Right ventricle myocardium inferior (tissue), 1 donor: ENCODE data around the gene RPP14. TPM values are rescaled to one million over a fixed set of nuclear protein-coding genes. Genes with fewer than 3 reads are reported as not detected.
"Not testable (repeated sequence)": the region's sequence is repeated elsewhere in the genome, so short reads cannot be mapped to it uniquely, and the experiment has no call there.

Experiments
- ATAC-seq: fragments of 200-7000 bp; cut with Tn5 transposase; one replicate; pipeline ENCODE4 v1.9.1; 2020; ENCODE audit warnings: mild to moderate bottlenecking, moderate library complexity
- DNase-seq: peaks from one replicate; pipeline ENCODE4 v3.0.0; 2021; ENCODE audit errors: missing footprints
- intact Hi-C: fragments of 100-400 bp; cut with DNase I; formaldehyde crosslinking; loops from one replicate; pipeline ENCODE4 v1.11.0; 2022
- long read RNA-seq: library from polyadenylated mRNA; unstranded; transcript quantifications from one replicate; pipeline ENCODE4 v2.0.0, GENCODE V29; 2021
- total RNA-seq: library from RNA; stranded (reverse); fragmentation: NEBNext Ultra II Directional; extraction: Animal tissue kit (Norgen Biotek cat#: 25700); gene quantifications from one replicate; pipeline ENCODE4 v1.2.1, GENCODE V29; 2021
- donor health status: DM: no; HTN: yes; CAD: no; lungs with severe emphysema.

The RPP14 gene
- total RNA-seq = 23.2 TPM
- long read RNA-seq, full-length matches to known transcripts = 10 of 11 reads
- long read RNA-seq, partial matches to known transcripts = 0 of 11 reads
- long read RNA-seq, other reads (novel, unspliced or antisense) = 1 of 11 reads

DNA sequence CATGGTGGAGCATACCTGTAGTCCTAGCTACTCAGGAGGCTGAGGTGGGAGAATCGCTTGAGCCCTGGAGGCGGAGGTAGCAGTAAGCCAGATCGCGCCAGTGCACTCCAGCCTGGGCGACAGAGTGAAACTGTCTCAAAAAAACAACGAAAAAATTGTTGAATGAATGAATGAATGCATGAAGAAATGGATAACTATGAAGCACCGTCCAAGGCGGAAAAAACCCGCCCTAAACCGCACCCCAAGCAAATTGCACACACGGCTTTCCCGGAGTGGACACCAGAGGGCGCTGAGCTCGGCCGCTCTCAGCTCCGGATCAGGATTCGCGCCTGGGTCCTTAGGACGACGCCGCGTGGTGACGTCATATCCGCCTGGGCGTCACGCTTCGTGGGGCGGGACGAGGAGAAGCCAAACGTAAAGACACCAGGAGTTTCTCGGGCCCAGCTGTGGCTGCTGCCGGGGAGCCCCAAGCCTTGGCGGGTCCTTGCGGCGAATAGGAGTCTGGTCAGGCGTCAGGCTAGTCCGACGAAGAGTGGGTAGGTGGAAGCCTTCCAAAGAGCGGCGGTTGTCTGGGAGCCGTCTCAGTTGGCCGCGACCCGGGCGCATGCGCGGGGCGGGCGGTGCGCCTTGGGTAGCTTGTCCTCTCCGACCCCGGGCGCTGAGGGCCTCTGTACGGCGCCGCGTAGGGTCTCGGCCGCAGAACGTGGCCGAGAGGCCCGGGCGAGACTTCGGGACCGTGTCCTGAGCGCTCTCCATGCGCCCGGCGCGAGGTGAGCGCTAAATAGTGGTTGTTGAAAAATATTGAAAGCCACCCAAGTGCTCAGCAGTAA is at the start of gene RPP14, which contains the start of gene HTD2:
TSS of gene RPP14 (plus strand) at position 364 of the 830 bp plus-strand sequence. CDS start 4,085 bp downstream, outside the sequence.
TSS of gene HTD2 (plus strand) at position 639 of the 830 bp plus-strand sequence. CDS start 11,094 bp downstream, outside the sequence.
- intact Hi-C loops = loop anchor here (5.0 kb wide), 3 partner anchors 186 to 321 kb away; partner anchors contain the start of gene KCTD6
- DNase-seq = peak; percentile 100

DNA sequence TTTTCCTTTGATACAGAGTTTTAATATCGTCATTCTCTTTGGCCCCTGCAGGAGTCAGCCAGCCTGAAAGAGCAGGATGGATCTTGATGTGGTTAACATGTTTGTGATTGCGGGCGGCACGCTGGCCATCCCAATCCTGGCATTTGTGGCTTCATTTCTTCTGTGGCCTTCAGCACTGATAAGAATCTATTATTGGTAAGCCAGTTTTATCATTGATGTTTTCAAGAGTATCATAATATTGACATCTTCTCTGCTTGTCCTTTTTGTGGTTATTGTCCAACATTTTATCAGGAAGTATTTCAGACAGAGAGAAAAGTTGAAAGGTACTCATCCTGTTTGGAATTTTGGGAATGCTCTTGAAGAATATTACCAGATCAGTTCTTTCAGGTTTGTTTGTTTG is 49.5 kb upstream of the RPP14 start:
- intact Hi-C loops = no loop called here
- no peak for DNase-seq
- no peak for ATAC-seq

More for the DNA sequence above, at the start of gene RPP14, which contains the start of gene HTD2:
- peak; percentile 96 for ATAC-seq

DNA sequence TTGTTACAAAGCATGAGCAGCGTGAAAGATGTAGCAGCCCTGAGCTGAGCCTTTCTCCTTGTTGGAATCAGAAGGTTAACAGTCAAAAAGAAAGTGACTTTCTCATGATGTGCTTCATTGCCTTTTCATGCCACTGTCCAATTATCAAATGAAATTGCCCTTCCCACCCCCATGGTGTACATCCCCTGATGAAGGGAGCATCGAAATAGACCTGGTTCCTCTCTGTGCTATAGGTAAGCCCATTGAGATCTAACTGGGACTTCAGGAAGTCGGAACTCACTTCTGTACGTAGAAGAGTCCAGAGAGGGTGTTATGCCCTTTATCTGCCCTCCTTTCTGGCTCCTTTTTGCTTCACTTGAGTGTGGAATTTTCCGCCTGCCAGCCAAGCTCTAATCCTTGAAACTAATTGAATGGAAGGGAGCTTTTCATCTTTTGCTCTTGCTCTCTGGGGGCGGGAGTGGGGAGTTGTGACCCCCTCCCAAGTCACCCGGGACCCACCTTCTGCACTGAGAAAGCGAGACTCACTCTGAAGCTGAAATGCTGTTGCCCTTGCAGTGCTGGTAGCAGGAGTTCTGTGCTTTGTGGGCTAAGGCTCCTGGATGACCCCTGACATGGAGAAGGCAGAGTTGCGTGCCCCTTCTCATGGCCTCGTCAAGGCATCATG is 47.5 kb upstream of the RPP14 start:
- intact Hi-C loops = no loop called here
- ATAC-seq (no peak), DNase-seq (no peak)

DNA sequence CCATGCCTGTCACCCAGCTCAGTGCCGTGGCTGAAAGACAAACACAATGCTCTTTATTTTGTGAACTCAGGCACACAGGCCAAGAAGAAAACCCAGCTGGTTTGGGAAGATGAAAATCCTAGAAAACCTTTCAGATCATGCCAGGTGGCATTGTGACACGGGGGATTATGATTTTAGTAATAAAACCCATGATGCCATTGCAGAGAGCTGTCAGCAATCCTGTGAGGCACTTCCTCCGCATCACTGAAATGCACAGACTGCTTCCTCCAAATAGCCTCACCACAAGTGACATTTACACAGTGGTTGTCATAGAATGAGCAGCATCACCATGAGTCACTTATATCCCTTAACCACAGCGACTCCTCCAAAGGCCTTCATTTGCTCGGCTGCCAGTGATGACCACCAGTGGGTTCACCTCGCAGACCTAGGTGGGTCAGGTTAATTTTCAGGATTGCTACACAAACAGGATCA is 45.7 kb upstream of the RPP14 start:
- intact Hi-C loops = no loop called here

DNA sequence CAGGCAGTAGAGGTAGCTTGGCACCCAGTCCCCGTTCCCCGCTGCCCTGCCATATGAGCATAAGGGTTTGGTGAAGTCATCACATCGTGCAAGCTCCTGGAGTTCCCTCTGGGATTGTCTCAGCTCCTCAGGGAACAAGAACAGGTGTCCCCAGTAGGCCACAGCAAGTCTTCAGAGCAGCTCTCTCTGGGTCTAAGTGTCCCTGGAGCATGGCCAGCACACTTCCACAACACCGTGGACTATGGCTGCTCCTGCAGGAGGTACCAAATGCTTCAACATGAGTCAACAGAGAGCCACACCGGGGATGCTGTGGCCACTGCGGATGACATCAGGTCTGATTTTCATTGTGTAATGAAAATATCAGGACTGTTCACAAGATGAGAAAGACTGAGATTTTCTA is 45.3 kb upstream of the RPP14 start:
- no peak for ATAC-seq
- no peak for DNase-seq
- intact Hi-C loops = no loop called here

More for the DNA sequence above, 45.7 kb upstream of the RPP14 start:
- DNase-seq = no peak
- ATAC-seq = no peak

DNA sequence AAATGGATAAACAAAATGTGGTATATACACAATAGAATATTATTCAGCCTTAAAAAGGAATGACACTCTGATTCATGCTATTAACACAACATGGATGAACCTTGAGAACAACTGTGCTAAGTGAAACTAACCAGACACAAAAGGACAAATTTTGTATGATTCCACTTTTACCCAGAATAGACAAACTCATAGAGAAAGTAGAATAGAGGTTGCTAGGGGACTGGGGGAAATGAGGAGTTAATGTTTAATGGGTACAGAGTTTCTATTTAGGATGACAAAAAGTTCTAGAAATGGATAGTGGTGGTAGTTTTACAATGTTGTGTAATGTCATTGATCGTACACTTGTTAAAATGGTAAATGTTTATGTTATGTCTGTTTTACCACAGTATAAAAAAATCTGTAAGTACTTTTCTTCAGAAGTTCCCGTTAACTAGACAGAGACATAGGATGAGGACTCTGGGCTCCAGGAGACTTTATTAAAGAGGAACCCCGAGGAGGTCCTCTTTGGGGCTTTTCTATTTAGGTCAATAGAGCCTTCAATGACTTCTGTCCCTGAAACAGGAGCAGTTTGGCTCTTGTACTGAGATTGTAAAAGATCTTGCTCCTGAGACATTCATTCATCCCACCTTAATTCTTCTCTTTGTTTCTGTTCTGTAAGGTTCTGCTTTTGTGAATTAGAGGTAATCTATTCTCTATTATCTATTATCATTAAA is 43.9 kb upstream of the RPP14 start:
- intact Hi-C loops = no loop called here
- ATAC-seq = no peak
- DNase-seq = no peak

DNA sequence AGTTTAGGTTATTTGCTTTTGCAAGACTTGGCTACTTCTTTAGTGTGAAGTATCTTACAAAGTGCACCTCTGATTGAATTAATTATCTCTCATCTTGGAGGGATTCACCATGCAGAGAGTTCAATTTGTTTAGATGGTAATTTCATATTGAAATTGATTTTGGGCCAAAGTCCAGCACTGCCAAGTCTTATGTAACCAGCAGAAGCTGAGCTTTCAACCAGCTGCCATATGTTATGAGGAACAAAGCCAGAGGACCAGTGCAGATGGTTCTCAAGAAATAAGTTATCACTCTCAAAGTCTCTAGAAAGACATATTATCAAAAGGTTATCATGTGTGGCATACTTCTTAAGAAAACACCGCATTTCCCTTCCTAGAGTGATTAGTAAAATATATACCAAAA is 39.5 kb upstream of the RPP14 start:
- intact Hi-C loops = no loop called here
- DNase-seq = no peak
- ATAC-seq = no peak

DNA sequence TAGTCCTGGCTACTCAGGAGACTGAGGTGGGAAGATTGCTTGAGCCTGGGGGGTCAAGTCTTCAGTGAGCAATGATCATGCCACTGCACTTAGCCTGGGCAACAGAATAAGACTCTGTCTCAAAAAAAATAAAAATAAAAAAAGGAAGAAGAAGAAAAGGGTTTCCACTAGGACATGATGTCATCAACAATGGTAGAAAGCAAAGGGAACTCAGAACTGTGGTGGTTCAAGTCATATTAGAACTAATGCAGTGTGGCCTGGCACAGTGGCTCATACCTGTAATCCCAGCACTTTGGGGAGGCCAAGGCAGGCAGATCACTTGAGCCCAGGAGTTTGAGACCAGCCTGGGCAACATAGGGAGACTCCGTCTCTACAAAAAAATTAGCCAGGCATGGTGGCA is 38.5 kb upstream of the RPP14 start:
- DNase-seq, intact Hi-C loops, ATAC-seq: not testable (repeated sequence)

DNA sequence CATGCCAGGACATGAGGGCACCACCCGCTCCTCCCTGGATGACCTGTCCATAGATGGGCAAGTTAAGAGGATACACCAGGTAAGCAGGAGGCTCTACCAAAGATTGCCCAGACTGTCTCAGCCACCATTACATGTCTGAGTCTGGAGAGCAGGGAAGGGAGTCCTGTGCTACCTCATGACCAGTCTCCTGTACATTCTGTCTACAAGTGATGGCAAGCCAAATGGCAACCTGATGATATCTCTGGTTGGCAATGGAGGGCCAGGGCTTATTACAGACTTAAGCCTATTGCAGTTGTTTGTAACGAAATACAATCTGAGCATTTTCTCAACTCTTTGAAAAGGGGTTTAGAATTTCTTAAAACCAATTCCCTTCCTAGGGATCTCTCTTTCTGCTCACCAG is 36.7 kb upstream of the RPP14 start:
- ATAC-seq = no peak
- intact Hi-C loops = no loop called here
- no peak for DNase-seq

DNA sequence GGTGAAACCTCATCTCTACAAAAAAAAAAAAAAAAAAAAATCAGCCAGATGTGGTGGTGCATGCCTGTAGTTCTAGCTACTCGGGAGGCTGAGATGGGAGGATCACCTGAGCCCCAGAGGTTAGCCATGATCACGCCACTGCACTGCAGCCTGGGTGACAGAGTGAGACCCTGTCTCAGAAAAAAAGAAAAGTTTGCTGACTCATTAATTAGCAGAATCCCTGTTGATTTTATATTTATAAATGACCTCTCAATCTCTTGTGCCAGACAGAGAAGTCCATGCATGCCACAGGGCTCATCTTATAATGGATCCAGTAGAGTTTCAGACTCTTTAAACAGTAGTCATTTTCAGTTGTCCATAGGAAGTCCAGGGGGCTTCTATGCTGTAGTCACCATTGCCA is 35.6 kb upstream of the RPP14 start:
- ATAC-seq (no peak), DNase-seq (no peak)
- intact Hi-C loops = no loop called here

DNA sequence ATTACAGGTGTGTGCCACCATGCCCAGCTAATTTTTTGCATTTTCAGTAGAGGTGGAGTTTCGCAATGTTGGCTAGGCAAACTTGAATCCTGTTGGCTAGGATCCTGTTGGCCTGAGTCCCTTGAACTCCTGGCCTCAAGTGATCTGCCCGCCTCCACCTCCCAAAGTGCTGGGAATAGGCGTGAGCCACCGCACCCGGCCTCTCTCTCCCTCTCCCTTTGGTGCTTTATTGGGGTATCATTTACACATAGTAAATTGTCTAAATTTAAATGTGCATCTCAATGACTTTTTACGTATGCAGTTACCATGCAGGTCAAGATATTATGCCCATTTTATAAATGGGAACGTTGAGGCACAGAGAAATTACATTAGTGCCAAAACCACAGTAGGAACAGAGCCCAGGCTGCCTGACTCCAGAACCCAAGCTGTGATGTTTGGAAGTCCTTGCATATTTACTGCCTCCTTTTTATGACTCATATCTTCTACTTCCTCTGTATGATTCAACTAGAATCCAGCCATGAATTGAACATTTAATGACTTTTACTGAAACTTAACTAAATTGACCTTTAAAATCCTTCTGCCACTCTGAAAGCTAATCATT is 34.0 kb upstream of the RPP14 start:
- ATAC-seq (no peak), DNase-seq (no peak)
- intact Hi-C loops = no loop called here

DNA sequence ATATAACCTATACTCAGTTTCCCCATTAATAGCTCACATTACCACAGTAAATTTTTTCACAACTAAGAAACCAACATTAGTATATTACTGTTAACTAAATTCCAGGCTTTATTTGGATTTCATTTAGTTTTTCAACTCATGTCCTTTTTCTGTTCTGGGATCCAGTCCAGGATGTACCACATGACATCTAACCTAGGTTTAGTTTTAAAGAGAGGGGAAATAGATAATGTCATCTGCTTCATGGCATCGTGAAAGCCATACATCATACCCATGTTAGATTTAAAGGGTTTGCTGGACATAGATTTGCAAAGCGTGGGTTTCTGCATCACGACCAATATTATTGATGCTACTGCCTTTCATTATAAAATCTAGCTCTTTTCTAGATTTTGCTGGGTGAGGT is 33.2 kb upstream of the RPP14 start:
- ATAC-seq (no peak), DNase-seq (no peak)
- intact Hi-C loops = no loop called here

DNA sequence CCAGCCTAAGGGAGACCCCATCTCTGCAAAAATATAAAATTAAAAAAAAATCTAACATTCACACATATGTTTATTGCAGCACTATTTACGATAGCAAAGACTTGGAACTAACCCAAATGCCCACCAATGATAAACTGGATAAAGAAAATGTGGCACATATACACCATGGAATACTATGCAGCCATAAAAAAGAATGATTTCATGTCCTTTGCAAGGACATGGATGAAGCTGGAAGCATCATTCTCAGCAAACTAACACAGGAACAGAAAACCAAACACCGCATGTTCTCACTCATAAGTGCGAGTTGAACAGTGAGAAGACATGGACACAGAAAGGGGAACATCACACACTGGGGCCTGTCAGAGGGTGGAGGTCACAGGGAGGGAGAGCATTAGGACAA is 32.7 kb upstream of the RPP14 start:
- intact Hi-C loops, DNase-seq, ATAC-seq: not testable (repeated sequence)

DNA sequence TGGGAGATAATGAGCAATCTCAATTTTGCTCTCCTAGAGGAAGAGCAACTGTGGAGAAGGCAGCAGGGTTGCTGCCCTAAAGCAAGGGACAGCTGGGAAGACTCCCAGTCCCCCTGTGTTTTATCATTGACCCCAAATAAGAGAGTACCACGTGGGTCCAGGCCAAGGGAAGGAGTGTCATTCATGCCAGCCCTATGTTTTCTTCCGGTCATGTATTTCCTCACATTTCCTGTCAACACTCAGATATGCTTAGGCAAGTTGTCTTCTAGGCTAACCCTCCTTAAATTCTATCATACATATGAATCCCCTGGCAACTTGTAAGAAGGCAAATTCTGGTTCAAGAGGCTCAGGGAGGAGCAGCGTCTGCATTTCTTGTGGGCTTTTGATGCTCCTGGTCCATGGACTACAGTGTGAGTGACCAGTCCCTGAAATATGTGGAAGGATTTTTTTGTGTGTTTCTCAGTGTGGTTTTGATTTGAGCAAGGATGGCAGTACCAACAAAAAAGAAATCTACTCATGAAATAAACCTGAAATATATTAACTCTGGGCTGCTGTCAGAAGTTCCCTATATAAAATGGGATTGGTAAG is 31.9 kb upstream of the RPP14 start:
- ATAC-seq (no peak), DNase-seq (no peak)
- intact Hi-C loops = no loop called here

DNA sequence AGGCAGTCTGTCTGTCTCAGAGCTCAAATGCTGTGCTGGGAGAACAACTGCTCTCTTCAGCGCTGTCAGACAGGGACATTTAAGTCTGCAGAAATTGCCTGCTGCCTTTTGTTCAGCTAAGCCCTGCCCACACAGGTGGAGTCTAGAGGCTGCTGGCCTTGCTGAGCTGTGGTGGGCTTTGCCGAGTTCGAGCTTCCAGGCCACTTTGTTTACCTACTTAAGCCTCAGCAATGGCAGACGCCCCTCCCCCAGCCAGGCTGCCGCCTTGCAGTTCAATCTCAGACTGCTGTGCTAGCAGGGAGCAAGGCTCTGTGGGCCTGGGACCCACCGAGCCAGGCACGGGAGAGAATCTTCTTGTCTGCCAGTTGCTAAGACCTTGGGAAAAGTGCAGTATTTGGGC is 25.0 kb upstream of the RPP14 start:
- ATAC-seq (no peak), DNase-seq (no peak)
- intact Hi-C loops = no loop called here

DNA sequence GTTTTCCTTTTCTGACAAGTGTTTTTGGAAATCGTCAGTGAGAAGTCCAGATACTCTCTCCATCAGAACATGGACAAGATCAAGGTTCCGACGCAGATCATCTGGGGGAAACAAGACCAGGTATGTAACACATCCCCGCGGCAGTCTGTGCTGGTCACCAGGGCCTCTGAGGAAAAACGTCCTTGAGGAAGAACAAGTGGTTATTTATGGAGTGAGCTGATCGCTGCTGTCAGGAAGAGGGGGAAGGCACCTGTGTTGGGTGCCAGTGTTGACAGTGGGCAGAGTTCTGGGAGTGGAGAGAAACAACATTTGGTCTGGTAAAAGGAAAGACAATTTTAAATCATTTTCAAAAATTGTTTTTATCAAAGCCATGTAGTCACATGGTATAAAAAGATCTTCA is 20.7 kb upstream of the RPP14 start:
- no peak for DNase-seq
- peak; percentile 73 for ATAC-seq
- intact Hi-C loops = no loop called here

DNA sequence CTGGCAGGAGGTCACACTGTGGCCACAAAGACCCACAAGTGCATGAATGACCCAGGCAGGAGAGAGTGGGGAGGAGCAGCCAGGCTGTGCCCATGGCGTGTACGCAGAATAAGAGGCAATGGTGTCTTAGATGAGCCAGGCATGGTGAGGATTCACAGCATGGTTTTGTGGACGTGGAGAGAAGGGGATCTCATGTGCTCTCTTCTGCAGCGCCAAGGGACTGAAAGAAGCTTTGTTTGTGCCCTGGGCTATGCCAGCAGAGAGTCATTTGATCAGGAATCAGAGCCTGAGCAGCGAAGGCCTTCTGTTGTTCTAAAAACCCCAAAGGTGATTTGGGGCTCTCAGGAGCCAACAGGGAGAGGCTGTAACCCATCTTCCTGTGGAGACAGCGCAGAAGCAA is 18.7 kb upstream of the RPP14 start:
- DNase-seq = no peak
- intact Hi-C loops = no loop called here
- ATAC-seq = no peak

DNA sequence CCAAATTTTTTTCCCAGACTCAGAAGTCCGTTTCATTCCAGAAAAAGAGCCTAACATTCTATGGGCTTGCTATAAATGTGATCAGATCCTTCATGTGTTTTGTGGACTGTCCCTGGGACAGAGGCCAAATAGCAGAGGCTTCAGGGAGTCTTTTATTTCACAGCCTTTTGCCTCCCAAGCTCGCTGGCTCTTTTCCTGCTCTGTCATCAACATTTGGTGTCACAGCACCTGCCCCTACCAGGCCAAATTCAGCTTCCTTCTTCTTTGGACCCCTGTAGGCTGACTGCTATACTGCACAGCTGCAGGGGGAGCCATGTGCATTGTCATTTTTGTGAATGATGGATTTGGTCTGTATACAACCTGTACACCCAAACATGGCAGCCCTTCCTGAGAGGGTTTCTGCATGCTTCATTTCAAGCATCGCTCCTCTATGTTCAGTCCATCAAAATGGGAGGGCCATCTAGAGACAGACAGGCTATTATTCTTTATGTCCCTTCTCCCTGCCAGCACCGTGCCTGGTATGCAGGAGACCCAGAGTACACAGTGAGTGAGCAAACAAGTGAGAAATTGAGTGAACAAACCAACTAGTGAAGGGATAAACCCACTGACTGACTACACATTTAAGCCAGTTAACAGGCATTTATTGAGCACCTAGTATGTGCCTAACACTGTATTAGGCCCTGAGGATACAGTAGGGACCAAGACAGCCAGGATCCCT is 17.9 kb upstream of the RPP14 start:
- no peak for DNase-seq
- intact Hi-C loops = no loop called here
- peak; percentile 56 for ATAC-seq
